Stomach (tissue), 4 donors: ENCODE results near the gene BPTF.

ENCODE experiments used
- CTCF ChIP-seq, 7 experiments: fragments of 450-650 bp in 4 of 7; fragments of 200-600 bp in 3 of 7; sonication (generic) in 3 of 7; IDR thresholded peaks; one replicate each; pipeline ENCODE4 v1.5.1; 2016 to 2019; ENCODE audit warnings: antibody characterized with exemption in 7 of 7, control low read depth in 2 of 7, mild to moderate bottlenecking in 1 of 7
- EP300 ChIP-seq: sonication (generic); formaldehyde crosslinking; IDR thresholded peaks from one replicate; pipeline ENCODE4 v1.6.1; 2017; ENCODE audit warnings: antibody characterized with exemption

- TF ChIP-seq CTCF (IDR thresholded peaks at IDR 0.05) (no peak), EP300 (no peak)
Measured at GRCh38 chr17:67784364-67785121, 40.8 kb upstream of the BPTF start.
